Smooth muscle cell (in vitro differentiated cells): ENCODE results near the gene CFAP157. TPM values are rescaled to one million over a fixed set of nuclear protein-coding genes. Genes with fewer than 3 reads are reported as not detected.

Source experiments
- DNase-seq: peaks from one replicate; lab custom pipeline; 2025; ENCODE audit not compliant: unreplicated experiment; lab: John Stamatoyannopoulos, UW
- H2AFZ ChIP-seq: fragments of 200-600 bp; sonication (generic); 2 replicates; pipeline ENCODE4 v1.6.0; 2016; ENCODE audit warnings: antibody characterized with exemption, low read depth, mild to moderate bottlenecking
- H3F3A ChIP-seq: fragments of 200-600 bp; sonication (generic); 2 replicates; pipeline ENCODE4 v1.6.0; 2017; ENCODE audit warnings: antibody characterized with exemption, low read depth
- H3K27ac ChIP-seq: fragments of 200-600 bp; sonication (generic); 2 replicates; pipeline ENCODE4 v1.5.1; 2016; ENCODE audit warnings: low read depth, mild to moderate bottlenecking
- H3K27me3 ChIP-seq: fragments of 200-600 bp; sonication (generic); 2 replicates; pipeline ENCODE4 v1.6.1; 2016; ENCODE audit warnings: low read depth, mild to moderate bottlenecking
- H3K36me3 ChIP-seq: fragments of 200-600 bp; sonication (generic); 2 replicates; pipeline ENCODE4 v1.5.1; 2016; ENCODE audit warnings: low read depth
- H3K4me1 ChIP-seq: fragments of 200-600 bp; sonication (generic); 2 replicates; pipeline ENCODE4 v1.5.1; 2016; ENCODE audit warnings: low read depth
- H3K4me2 ChIP-seq: fragments of 200-600 bp; sonication (generic); 2 replicates; pipeline ENCODE4 v1.6.0; 2016; ENCODE audit warnings: mild to moderate bottlenecking
- H3K4me3 ChIP-seq: fragments of 200-600 bp; sonication (generic); 2 replicates; pipeline ENCODE4 v1.5.1; 2016; ENCODE audit warnings: mild to moderate bottlenecking
- H3K79me2 ChIP-seq: fragments of 200-600 bp; sonication (generic); 2 replicates; pipeline ENCODE4 v1.6.0; 2016; ENCODE audit warnings: low read depth, mild to moderate bottlenecking
- H3K9ac ChIP-seq: fragments of 200-600 bp; sonication (generic); 2 replicates; pipeline ENCODE4 v1.6.0; 2016; ENCODE audit warnings: low read depth
- H3K9me3 ChIP-seq: fragments of 200-600 bp; sonication (generic); replicated peaks from 2 replicates; pipeline ENCODE4 v1.5.1; 2016; ENCODE audit warnings: low read depth
- H4K20me1 ChIP-seq: fragments of 200-600 bp; sonication (generic); 2 replicates; pipeline ENCODE4 v1.6.0; 2016; ENCODE audit warnings: low read depth
- CTCF ChIP-seq: fragments of 200-600 bp; sonication (generic); IDR thresholded peaks from 2 replicates; pipeline ENCODE4 v1.5.1; 2017; ENCODE audit warnings: borderline replicate concordance, mild to moderate bottlenecking, antibody characterized with exemption; ENCODE audit not compliant: insufficient read depth, poor library complexity, severe bottlenecking
- WGBS: methylation state at CpG from one replicate; pipeline ENCODE4 v1.1.7; 2016; ENCODE audit warnings: low lambda C conversion rate; 5-methylcytosine and 5-hydroxymethylcytosine counted together
- polyA plus RNA-seq: library from polyadenylated mRNA; unstranded; fragments of >200 nt; fragmentation: Nextera tagmentation; extraction: Ambion mirVana; gene quantifications from 2 replicates; pipeline ENCODE4 v1.2.1, GENCODE V29; 2016
- total RNA-seq: library from RNA; depleted of rRNA; stranded (reverse); fragments of >200 nt; gene quantifications from 2 replicates; pipeline ENCODE4 v1.2.3, GENCODE V29; 2014

CFAP157 gene
- total and polyA plus RNA-seq, 2 experiments from 2014 or later, result 0.33 TPM; not detected in 1

GRCh38 chr9:127730799-127731410 lies 24.1 kb downstream of the CFAP157 start:
- Histone ChIP-seq H3K4me3 (no peak overlapping the region), H3K4me1 (no peaks in the 10 kb centered on the region), H4K20me1 (no peaks in the 10 kb centered on the region), H3K36me3 (no peaks in the 10 kb centered on the region), H3K9me3 (no peaks in the 10 kb centered on the region), H3K4me2 (no peak overlapping the region), H2AFZ (no peak overlapping the region), H3K9ac (no peak overlapping the region), H3K27me3 (no peaks in the 10 kb centered on the region), H3F3A (no peaks in the 10 kb centered on the region), H3K79me2 (no peaks in the 10 kb centered on the region), H3K27ac (no peak overlapping the region)
- no peak for DNase-seq
- WGBS, result 96% methylated on average over 9 of the region's 9 CpGs
- TF ChIP-seq CTCF, result no peak

GRCh38 chr9:127731938-127732337 lies 25.1 kb downstream of the CFAP157 start:
- Histone ChIP-seq H3K4me1 (no peaks in the 10 kb centered on the region), H3K4me2 (no peak overlapping the region), H4K20me1 (no peaks in the 10 kb centered on the region), H3K27ac (no peak overlapping the region), H3K9ac (no peak overlapping the region), H3K4me3 (no peak overlapping the region), H3K27me3 (no peaks in the 10 kb centered on the region), H2AFZ (no peak overlapping the region), H3F3A (no peaks in the 10 kb centered on the region), H3K9me3 (no peaks in the 10 kb centered on the region), H3K79me2 (no peaks in the 10 kb centered on the region), H3K36me3 (no peaks in the 10 kb centered on the region)
- no peak for DNase-seq
- no peak for TF ChIP-seq CTCF
- WGBS, result 92% methylated on average over 16 of the region's 16 CpGs

- no peak overlapping the region for H3K4me3 ChIP-seq
- WGBS, result 98% methylated on average over 21 of the region's 21 CpGs
- H3K36me3 ChIP-seq, result no peaks in the 10 kb centered on the region
- TF ChIP-seq CTCF, result no peak
- no peak overlapping the region for H3K27ac ChIP-seq
- no peaks in the 10 kb centered on the region for H4K20me1 ChIP-seq
- no peaks in the 10 kb centered on the region for H3K9me3 ChIP-seq
- no peak overlapping the region for H3K9ac ChIP-seq
- no peak for DNase-seq
- H2AFZ ChIP-seq, result no peak overlapping the region
- H3K4me2 ChIP-seq, result no peak overlapping the region
- no peaks in the 10 kb centered on the region for H3K27me3 ChIP-seq
- no peaks in the 10 kb centered on the region for H3K4me1 ChIP-seq
- no peaks in the 10 kb centered on the region for H3F3A ChIP-seq
- no peaks in the 10 kb centered on the region for H3K79me2 ChIP-seq
Observed at GRCh38 chr9:127732444-127732843, 25.7 kb downstream of the CFAP157 start.

- no peak overlapping the region for H3K9ac ChIP-seq
- H4K20me1 ChIP-seq, result no peaks in the 10 kb centered on the region
- H2AFZ ChIP-seq, result no peak overlapping the region
- no peaks in the 10 kb centered on the region for H3K27me3 ChIP-seq
- H3K79me2 ChIP-seq, result no peaks in the 10 kb centered on the region
- DNase-seq, result no peak
- H3K27ac ChIP-seq, result no peak overlapping the region
- H3K9me3 ChIP-seq, result no peaks in the 10 kb centered on the region
- no peaks in the 10 kb centered on the region for H3K36me3 ChIP-seq
- H3K4me1 ChIP-seq, result no peaks in the 10 kb centered on the region
- 95% methylated on average over 2 of the region's 2 CpGs for WGBS
- H3K4me2 ChIP-seq, result no peak overlapping the region
- TF ChIP-seq CTCF, result no peak
- H3F3A ChIP-seq, result no peaks in the 10 kb centered on the region
- no peak overlapping the region for H3K4me3 ChIP-seq
Observed at GRCh38 chr9:127733614-127734013, 26.8 kb downstream of the CFAP157 start.
